Astrocyte (in vitro differentiated cells and primary cell): ENCODE results near the gene TLX2. TPM values are rescaled to one million over a fixed set of nuclear protein-coding genes. Genes with fewer than 3 reads are reported as not detected.

Source experiments
- DNase-seq: peaks from one replicate; pipeline ENCODE4 v3.0.0-alpha.2; 2010; ENCODE audit warnings: low read depth
- FAIRE-seq: peaks from 2 replicates; lab custom pipeline; 2011; peaks lifted over from hg19 to GRCh38; lab: Jason Lieb, UNC
- H2AFZ ChIP-seq: 2 replicates; pipeline ENCODE4 v1.6.0; 2012; ENCODE audit warnings: low read depth, low read length, inconsistent platforms
- H3K27ac ChIP-seq: 2 replicates; pipeline ENCODE4 v1.5.1; 2011; ENCODE audit warnings: low read depth, low read length, inconsistent platforms
- H3K27me3 ChIP-seq: 2 replicates; pipeline ENCODE4 v1.6.0; 2011; ENCODE audit warnings: low read length, inconsistent platforms; ENCODE audit not compliant: insufficient read depth
- H3K36me3 ChIP-seq: 2 replicates; pipeline ENCODE4 v1.5.1; 2011; ENCODE audit warnings: low read length, inconsistent platforms; ENCODE audit not compliant: insufficient read depth
- H3K4me1 ChIP-seq: 2 replicates; pipeline ENCODE4 v1.5.1; 2011; ENCODE audit warnings: low read length, inconsistent platforms; ENCODE audit not compliant: insufficient read depth
- H3K4me2 ChIP-seq: 2 replicates; pipeline ENCODE4 v1.6.0; 2012; ENCODE audit warnings: low read length, inconsistent platforms
- H3K4me3 ChIP-seq: 2 replicates; pipeline ENCODE4 v1.5.1; 2011; ENCODE audit warnings: low read depth, mild to moderate bottlenecking, low read length, inconsistent platforms; ENCODE audit not compliant: insufficient read depth
- H3K79me2 ChIP-seq: 2 replicates; pipeline ENCODE4 v1.6.0; 2012; ENCODE audit warnings: mild to moderate bottlenecking, low read length, inconsistent platforms; ENCODE audit not compliant: insufficient read depth
- H3K9ac ChIP-seq: 2 replicates; pipeline ENCODE4 v1.6.0; 2012; ENCODE audit warnings: mild to moderate bottlenecking, low read length, inconsistent platforms
- H3K9me3 ChIP-seq: 2 replicates; pipeline ENCODE4 v1.5.1; 2012; ENCODE audit warnings: low read depth, mild to moderate bottlenecking, low read length, inconsistent platforms; ENCODE audit not compliant: insufficient read depth
- H4K20me1 ChIP-seq: 2 replicates; pipeline ENCODE4 v1.6.0; 2012; ENCODE audit warnings: low read length, inconsistent platforms; ENCODE audit not compliant: insufficient read depth
- H3K27ac Mint-ChIP-seq: one replicate; pipeline ENCODE4 v1.8.0; 2021; ENCODE audit warnings: mild to moderate bottlenecking, mixed read lengths; ENCODE audit not compliant: unreplicated experiment
- H3K27me3 Mint-ChIP-seq: one replicate; pipeline ENCODE4 v1.8.0; 2021; ENCODE audit warnings: low read depth, mixed read lengths; ENCODE audit not compliant: unreplicated experiment
- H3K36me3 Mint-ChIP-seq: one replicate; pipeline ENCODE4 v1.8.0; 2021; ENCODE audit warnings: low read depth, mixed read lengths; ENCODE audit not compliant: unreplicated experiment
- H3K4me1 Mint-ChIP-seq: one replicate; pipeline ENCODE4 v1.8.0; 2021; ENCODE audit warnings: low read depth, mixed read lengths; ENCODE audit not compliant: unreplicated experiment
- H3K4me3 Mint-ChIP-seq: one replicate; pipeline ENCODE4 v1.8.0; 2021; ENCODE audit warnings: mild to moderate bottlenecking, moderate library complexity, mixed read lengths; ENCODE audit not compliant: unreplicated experiment
- H3K9me3 Mint-ChIP-seq: one replicate; pipeline ENCODE4 v1.8.0; 2021; ENCODE audit warnings: mild to moderate bottlenecking, mixed read lengths; ENCODE audit not compliant: unreplicated experiment
- EZH2 ChIP-seq: IDR thresholded peaks from 2 replicates; pipeline ENCODE4 v1.6.1; 2012; ENCODE audit warnings: mild to moderate bottlenecking, low read length, inconsistent platforms; ENCODE audit not compliant: insufficient read depth
- total RNA-seq: library from RNA; stranded (reverse); gene quantifications from 2 replicates; pipeline ENCODE4 v1.2.1, GENCODE V29; 2021
- TF ChIP-seq, protein P1 (sequence below): IDR thresholded peaks from 2 replicates; pipeline ENCODE4 v1.5.1; 2011; ENCODE audit warnings: low read depth, mild to moderate bottlenecking, inconsistent platforms, low read length, moderate library complexity; ENCODE audit not compliant: insufficient read depth

The TLX2 gene
- total RNA-seq, 1 donor from 2014 or later = not detected

DNA sequence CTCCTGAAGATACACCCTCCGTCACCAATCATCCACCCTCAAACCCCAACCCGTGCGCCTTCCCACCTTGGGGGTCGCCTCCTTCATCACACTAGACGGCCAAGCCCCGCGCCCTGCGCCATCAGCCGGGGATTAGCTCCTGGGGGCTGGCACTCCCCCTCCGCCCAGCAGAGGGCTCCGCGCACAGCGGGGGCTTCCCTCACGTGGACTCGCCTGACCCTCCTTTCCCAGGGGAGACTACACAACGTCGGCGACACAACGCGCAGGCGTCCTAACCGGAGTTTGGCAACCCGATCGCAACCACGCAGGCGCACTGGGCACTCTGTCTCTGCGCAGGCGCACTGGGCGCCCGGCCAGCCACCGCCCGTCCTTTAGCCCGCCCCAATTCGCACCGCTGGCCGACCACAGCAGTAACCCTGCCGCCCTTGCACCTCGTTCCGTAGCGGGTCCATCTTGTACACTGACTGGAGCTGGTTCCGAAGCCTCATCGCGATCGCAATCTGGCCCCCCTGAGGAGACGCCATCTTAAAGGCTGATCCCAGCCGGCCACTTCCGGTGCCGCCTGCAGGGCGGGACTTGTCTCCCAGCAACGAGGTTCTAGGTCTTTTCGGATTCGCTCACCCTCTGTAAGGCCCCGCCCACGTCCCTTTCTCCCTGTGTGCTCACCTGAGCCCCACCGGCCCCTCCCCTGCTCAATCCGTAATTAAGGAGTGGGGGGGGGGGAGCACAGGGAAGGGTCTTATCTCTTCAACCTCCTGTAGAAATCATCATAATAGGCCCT lies 6.9 kb upstream of the TLX2 start, which contains the start of gene PCGF1:
PCGF1 (minus strand) TSS at position 551 of the 781 bp plus-strand sequence; CDS start at position 524, 27 bp downstream.
- Mint-ChIP-seq H3K27me3 (peaks cover 35% of the 10 kb centered on the region), H3K36me3 (peaks cover 12% of the 10 kb centered on the region), H3K4me1 (peaks cover 21% of the 10 kb centered on the region), H3K9me3 (no peaks in the 10 kb centered on the region), H3K4me3 (peak within 1 kb of the TSS; percentile 97), H3K27ac (peak within 1 kb of the TSS; percentile 99)
- Histone ChIP-seq H3K27ac (peak within 1 kb of the TSS; percentile 99), H3K9ac (peak within 1 kb of the TSS; percentile 95), H3K4me2 (peak within 1 kb of the TSS; percentile 97), H3K4me1 (peaks cover 54% of the 10 kb centered on the region), H3K36me3 (peaks cover 4% of the 10 kb centered on the region), H2AFZ (peak within 1 kb of the TSS; percentile 98), H3K79me2 (peaks cover 24% of the 10 kb centered on the region), H3K4me3 (peak within 1 kb of the TSS; percentile 94), H3K27me3 (peaks cover 25% of the 10 kb centered on the region), H3K9me3 (no peaks in the 10 kb centered on the region), H4K20me1 (peaks cover 7% of the 10 kb centered on the region)
- FAIRE-seq (no peak), DNase-seq (peak; percentile 91)
- TF ChIP-seq, protein P1, sequence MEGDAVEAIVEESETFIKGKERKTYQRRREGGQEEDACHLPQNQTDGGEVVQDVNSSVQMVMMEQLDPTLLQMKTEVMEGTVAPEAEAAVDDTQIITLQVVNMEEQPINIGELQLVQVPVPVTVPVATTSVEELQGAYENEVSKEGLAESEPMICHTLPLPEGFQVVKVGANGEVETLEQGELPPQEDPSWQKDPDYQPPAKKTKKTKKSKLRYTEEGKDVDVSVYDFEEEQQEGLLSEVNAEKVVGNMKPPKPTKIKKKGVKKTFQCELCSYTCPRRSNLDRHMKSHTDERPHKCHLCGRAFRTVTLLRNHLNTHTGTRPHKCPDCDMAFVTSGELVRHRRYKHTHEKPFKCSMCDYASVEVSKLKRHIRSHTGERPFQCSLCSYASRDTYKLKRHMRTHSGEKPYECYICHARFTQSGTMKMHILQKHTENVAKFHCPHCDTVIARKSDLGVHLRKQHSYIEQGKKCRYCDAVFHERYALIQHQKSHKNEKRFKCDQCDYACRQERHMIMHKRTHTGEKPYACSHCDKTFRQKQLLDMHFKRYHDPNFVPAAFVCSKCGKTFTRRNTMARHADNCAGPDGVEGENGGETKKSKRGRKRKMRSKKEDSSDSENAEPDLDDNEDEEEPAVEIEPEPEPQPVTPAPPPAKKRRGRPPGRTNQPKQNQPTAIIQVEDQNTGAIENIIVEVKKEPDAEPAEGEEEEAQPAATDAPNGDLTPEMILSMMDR = peak; percentile 26
- no peak for TF ChIP-seq EZH2

DNA sequence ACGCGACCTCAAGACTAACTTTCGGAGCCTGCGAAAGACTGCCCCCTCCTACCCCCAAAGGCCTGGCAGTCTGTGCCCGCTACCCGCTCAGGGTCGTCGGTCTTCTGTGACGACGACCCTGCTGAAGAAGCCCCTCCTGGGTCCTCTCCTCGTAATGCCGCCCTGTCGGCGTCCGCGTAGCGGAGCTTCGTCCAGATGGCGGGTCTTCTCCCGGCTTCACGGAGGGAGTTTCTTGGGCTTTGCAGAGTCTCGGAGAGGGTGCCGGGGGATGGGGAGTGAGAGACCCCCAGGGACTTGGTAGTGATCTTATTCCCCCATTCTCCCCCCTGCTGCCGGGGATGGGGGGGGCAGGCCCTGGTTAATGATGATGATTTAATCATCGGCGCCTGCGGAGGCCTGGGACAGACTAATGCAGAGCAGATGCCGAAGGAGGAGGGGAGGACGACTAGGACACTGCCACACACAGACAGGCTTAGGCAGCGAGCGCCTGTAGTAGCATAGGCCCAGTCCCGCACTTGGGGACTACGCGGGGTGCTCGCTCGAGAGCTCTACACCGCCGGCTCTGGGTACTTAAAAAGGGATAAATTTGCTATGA lies 6.2 kb upstream of the TLX2 start:
- Histone ChIP-seq H3K27ac (peak overlapping the region; percentile 99), H3K4me2 (peak overlapping the region; percentile 97), H3K4me3 (peak overlapping the region; percentile 94), H3K4me1 (peaks cover 47% of the 10 kb centered on the region), H3K9me3 (no peaks in the 10 kb centered on the region), H3K9ac (peak overlapping the region; percentile 95), H3K36me3 (peaks cover 4% of the 10 kb centered on the region), H3K27me3 (peaks cover 31% of the 10 kb centered on the region), H4K20me1 (peaks cover 7% of the 10 kb centered on the region), H3K79me2 (peaks cover 24% of the 10 kb centered on the region), H2AFZ (peak overlapping the region; percentile 98)
- FAIRE-seq (no peak), DNase-seq (no peak)
- Mint-ChIP-seq H3K27ac (peak overlapping the region; percentile 99), H3K36me3 (peaks cover 12% of the 10 kb centered on the region), H3K4me1 (peaks cover 21% of the 10 kb centered on the region), H3K9me3 (no peaks in the 10 kb centered on the region), H3K4me3 (peak overlapping the region; percentile 97), H3K27me3 (peaks cover 40% of the 10 kb centered on the region)
- no peak for TF ChIP-seq EZH2
- TF ChIP-seq, protein P1 = no peak
